Measurements from ENCODE around the gene MYH6. TPM values are rescaled to one million over a fixed set of nuclear protein-coding genes. Genes with fewer than 3 reads are reported as not detected.

Gene MYH6
- total RNA-seq, 4 donors from 2014 or later: 0.20 TPM; not detected in 3

DNA sequence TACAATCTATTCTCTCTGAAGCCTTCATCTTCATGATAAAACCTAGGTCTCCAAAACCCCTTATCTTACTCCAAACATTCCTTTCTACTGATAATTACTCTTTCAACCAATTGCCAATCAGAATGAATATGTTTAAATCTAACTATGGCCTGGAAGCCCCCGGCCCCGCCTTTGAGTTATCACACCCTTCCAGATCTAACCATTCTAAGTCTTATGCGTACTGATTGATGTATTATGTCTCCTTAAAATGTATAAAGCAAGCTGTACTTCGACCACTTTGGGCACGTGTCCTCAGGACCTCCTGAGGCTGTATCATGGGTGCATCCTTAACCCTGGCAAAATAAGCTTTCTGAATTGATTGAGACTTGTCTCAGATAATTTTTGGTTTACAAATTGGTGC, 72.5 kb downstream of the MYH6 start:
- no peak for DNase-seq (ENCODE audit: low spot score in 2 of 2)
- intact Hi-C loops (cut with DNase I; ENCODE audit: low total_unique reads): no loop called here
- 86 to 89% methylated on average over 5 of the region's 5 CpGs for WGBS, 2 donors
- no peak overlapping the region for H3K4me3 ChIP-seq (ENCODE audit: low read depth, poor library complexity, severe bottlenecking)
- TF ChIP-seq, protein P1, sequence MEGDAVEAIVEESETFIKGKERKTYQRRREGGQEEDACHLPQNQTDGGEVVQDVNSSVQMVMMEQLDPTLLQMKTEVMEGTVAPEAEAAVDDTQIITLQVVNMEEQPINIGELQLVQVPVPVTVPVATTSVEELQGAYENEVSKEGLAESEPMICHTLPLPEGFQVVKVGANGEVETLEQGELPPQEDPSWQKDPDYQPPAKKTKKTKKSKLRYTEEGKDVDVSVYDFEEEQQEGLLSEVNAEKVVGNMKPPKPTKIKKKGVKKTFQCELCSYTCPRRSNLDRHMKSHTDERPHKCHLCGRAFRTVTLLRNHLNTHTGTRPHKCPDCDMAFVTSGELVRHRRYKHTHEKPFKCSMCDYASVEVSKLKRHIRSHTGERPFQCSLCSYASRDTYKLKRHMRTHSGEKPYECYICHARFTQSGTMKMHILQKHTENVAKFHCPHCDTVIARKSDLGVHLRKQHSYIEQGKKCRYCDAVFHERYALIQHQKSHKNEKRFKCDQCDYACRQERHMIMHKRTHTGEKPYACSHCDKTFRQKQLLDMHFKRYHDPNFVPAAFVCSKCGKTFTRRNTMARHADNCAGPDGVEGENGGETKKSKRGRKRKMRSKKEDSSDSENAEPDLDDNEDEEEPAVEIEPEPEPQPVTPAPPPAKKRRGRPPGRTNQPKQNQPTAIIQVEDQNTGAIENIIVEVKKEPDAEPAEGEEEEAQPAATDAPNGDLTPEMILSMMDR (IDR thresholded peaks at IDR 0.05): no peak
- no peak for TF ChIP-seq POLR2A (IDR thresholded peaks at IDR 0.05)

MicroRNAs encoded within 50 kb of the gene (microRNA counts, 767-probe panel; counts per million panel counts)
- microRNA hsa-miR-208a (0 to 358 counts per million in 2 donors), microRNA hsa-miR-208b (0 to 358 counts per million in 2 donors)

Small RNA genes lying within 50 kb of the gene (microRNA-seq; reads per million reads assigned to microRNA genes)
- gene MIR208A (ENCODE audit: borderline number of aligned reads in 1 of 2, borderline replicate concordance in 2 of 2) (0 to 1.1 reads per million in 2 donors), gene MIR208B (ENCODE audit: borderline number of aligned reads in 1 of 2, borderline replicate concordance in 2 of 2) (5.4 to 11.3 reads per million in 2 donors)

Other genes with a start within 250 kb of the MYH6 start
- 10 to 100 TPM; 32.4 to 67.4 (median 42.9) TPM for gene SLC7A8, start 224.6 kb downstream of the MYH6 start, total RNA-seq
- gene RNF212B, start 170.3 kb downstream of the MYH6 start, total RNA-seq: under 1 TPM in 1 of 4 donors, not detected in 3; 0.59 TPM
- 1 to 10 TPM; 5.3 to 9.7 (median 8.5) TPM for gene HOMEZ, start 122.1 kb downstream of the MYH6 start, total RNA-seq
- gene PPP1R3E, start 105.4 kb downstream of the MYH6 start, total RNA-seq: 10 to 100 TPM in 1 of 4 donors, 1 to 10 TPM in 3; 7.9 to 14.4 (median 8.6) TPM
- gene BCL2L2, start 101.4 kb downstream of the MYH6 start, total RNA-seq: 10 to 100 TPM; 41.5 to 72.2 (median 68.3) TPM
- gene PABPN1, start 86.8 kb downstream of the MYH6 start, total RNA-seq: 10 to 100 TPM; 25.5 to 65.8 (median 39.9) TPM
- gene SLC22A17, start 55.4 kb downstream of the MYH6 start, total RNA-seq: 10 to 100 TPM; 16.1 to 33.0 (median 17.9) TPM
- gene EFS, start 43.1 kb downstream of the MYH6 start, total RNA-seq: 10 to 100 TPM; 38.7 to 73.2 (median 53.5) TPM
- not detected for gene IL25, start 35.5 kb downstream of the MYH6 start, total RNA-seq
- under 1 TPM in 2 of 4 donors, not detected in 2; 0.38 to 0.58 TPM for gene CMTM5, start 31.2 kb downstream of the MYH6 start, total RNA-seq
- gene MYH7, start 27.4 kb upstream of the MYH6 start, total RNA-seq: under 1 TPM in 3 of 4 donors, not detected in 1; 0.06 to 0.13 (median 0.08) TPM
- gene NGDN, start 61.4 kb upstream of the MYH6 start, total RNA-seq: 10 to 100 TPM; 34.0 to 41.7 (median 37.3) TPM
- under 1 TPM; 0.19 to 0.49 (median 0.27) TPM for gene ZFHX2, start 143.5 kb upstream of the MYH6 start, total RNA-seq
- gene THTPA, start 148.0 kb upstream of the MYH6 start, total RNA-seq: 10 to 100 TPM in 3 of 4 donors, 1 to 10 TPM in 1; 2.8 to 10.9 (median 10.7) TPM
- gene AP1G2, start 159.5 kb upstream of the MYH6 start, total RNA-seq: 100 to 1,000 TPM; 113 to 206 (median 141) TPM
- gene JPH4, start 170.5 kb upstream of the MYH6 start, total RNA-seq: 1 to 10 TPM in 3 of 4 donors, under 1 TPM in 1; 0.34 to 3.6 (median 1.4) TPM
- 1 to 10 TPM in 2 of 4 donors, not detected in 2; 1.9 to 6.0 TPM for gene DHRS2, start 228.1 kb upstream of the MYH6 start, total RNA-seq

Measured in lower leg skin (tissue), 4 donors.